Astrocyte (in vitro differentiated cells and primary cell): ENCODE results near the gene MAPKAP1.

ENCODE experiments used
- EZH2 ChIP-seq: IDR thresholded peaks from 2 replicates; pipeline ENCODE4 v1.6.1; 2012; ENCODE audit warnings: mild to moderate bottlenecking, low read length, inconsistent platforms; ENCODE audit not compliant: insufficient read depth
- TF ChIP-seq, protein P1 (sequence below): IDR thresholded peaks from 2 replicates; pipeline ENCODE4 v1.5.1; 2011; ENCODE audit warnings: low read depth, mild to moderate bottlenecking, inconsistent platforms, low read length, moderate library complexity; ENCODE audit not compliant: insufficient read depth

DNA sequence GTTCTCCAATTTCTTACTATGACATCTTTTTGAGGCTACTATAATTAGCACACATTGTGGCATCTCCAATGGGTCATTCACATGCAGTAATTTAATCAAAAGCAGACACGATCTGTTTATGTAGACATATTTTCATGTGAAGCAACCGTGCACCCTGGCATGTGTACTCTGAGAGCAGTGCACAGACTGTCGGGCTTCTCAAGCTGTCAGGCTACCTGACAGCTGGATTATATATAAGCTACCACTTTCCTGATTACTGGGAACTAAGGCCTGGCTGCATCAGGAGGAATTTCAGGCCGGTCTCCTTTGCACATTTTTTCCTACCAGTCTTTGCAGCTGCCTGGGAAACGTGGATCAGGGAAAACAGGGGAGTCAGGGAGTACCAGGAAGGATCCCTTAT lies 197.5 kb downstream of the MAPKAP1 start:
- TF ChIP-seq EZH2: no peak
- TF ChIP-seq, protein P1, sequence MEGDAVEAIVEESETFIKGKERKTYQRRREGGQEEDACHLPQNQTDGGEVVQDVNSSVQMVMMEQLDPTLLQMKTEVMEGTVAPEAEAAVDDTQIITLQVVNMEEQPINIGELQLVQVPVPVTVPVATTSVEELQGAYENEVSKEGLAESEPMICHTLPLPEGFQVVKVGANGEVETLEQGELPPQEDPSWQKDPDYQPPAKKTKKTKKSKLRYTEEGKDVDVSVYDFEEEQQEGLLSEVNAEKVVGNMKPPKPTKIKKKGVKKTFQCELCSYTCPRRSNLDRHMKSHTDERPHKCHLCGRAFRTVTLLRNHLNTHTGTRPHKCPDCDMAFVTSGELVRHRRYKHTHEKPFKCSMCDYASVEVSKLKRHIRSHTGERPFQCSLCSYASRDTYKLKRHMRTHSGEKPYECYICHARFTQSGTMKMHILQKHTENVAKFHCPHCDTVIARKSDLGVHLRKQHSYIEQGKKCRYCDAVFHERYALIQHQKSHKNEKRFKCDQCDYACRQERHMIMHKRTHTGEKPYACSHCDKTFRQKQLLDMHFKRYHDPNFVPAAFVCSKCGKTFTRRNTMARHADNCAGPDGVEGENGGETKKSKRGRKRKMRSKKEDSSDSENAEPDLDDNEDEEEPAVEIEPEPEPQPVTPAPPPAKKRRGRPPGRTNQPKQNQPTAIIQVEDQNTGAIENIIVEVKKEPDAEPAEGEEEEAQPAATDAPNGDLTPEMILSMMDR: no peak
